ENCODE data around the gene HIRA.

GRCh38 chr22:19358195-19358594 lies 73.3 kb downstream of the HIRA start:
- no peak for TF ChIP-seq CTCF (IDR thresholded peaks at IDR 0.05)
- no peak for TF ChIP-seq POLR2A (IDR thresholded peaks at IDR 0.05)
